BE2C (cell line): ENCODE data around the gene ULK4.
"Not testable (repeated sequence)": the region's sequence is repeated elsewhere in the genome, so short reads cannot be mapped to it uniquely, and the experiment has no call there.

Experiments used
- DNase-seq: peaks from one replicate; pipeline ENCODE4 v3.0.0-alpha.2; 2020
- H3K27me3 ChIP-seq: fragments of 250-450 bp; sonication (Bioruptor Pico); 2 replicates; pipeline ENCODE4 v1.5.1; 2020; ENCODE audit warnings: mild to moderate bottlenecking
- H3K36me3 ChIP-seq: fragments of 250-450 bp; sonication (Bioruptor Pico); 2 replicates; pipeline ENCODE4 v1.5.1; 2020; ENCODE audit warnings: mild to moderate bottlenecking
- H3K4me1 ChIP-seq: fragments of 250-450 bp; sonication (Bioruptor Pico); 2 replicates; pipeline ENCODE4 v1.5.1; 2020
- H3K4me3 ChIP-seq: 2 replicates; pipeline ENCODE4 v1.5.1; 2011; ENCODE audit warnings: low read depth, low read length
- H3K9me3 ChIP-seq: fragments of 250-450 bp; sonication (Bioruptor Pico); 2 replicates; pipeline ENCODE4 v1.5.1; 2020
- CTCF ChIP-seq: IDR thresholded peaks from 2 replicates; pipeline ENCODE4 v1.5.1; 2012; ENCODE audit warnings: mild to moderate bottlenecking, low read depth, low read length

ULK4 gene

GRCh38 chr3:41701191-41701698, 260.7 kb downstream of the ULK4 start:
- no peak overlapping the region for H3K4me3 ChIP-seq
- no peaks in the 10 kb centered on the region for H3K9me3 ChIP-seq
- no peak for DNase-seq
- H3K27me3 ChIP-seq, result no peaks in the 10 kb centered on the region
- no peaks in the 10 kb centered on the region for H3K36me3 ChIP-seq
- no peaks in the 10 kb centered on the region for H3K4me1 ChIP-seq
- no peak for TF ChIP-seq CTCF

GRCh38 chr3:41700155-41700554, 261.7 kb downstream of the ULK4 start:
- DNase-seq, result no peak
- Histone ChIP-seq H3K4me1 (no peaks in the 10 kb centered on the region), H3K36me3 (no peaks in the 10 kb centered on the region), H3K4me3 (no peak overlapping the region), H3K9me3 (no peaks in the 10 kb centered on the region), H3K27me3 (no peaks in the 10 kb centered on the region)
- TF ChIP-seq CTCF, result no peak

GRCh38 chr3:41698898-41699297, 263.0 kb downstream of the ULK4 start:
- no peak overlapping the region for H3K4me3 ChIP-seq
- DNase-seq, result no peak
- H3K27me3 ChIP-seq, result no peaks in the 10 kb centered on the region
- TF ChIP-seq CTCF, result no peak
- H3K4me1 ChIP-seq, result no peaks in the 10 kb centered on the region
- no peaks in the 10 kb centered on the region for H3K9me3 ChIP-seq
- no peaks in the 10 kb centered on the region for H3K36me3 ChIP-seq

- DNase-seq, result no peak
- Histone ChIP-seq H3K4me3 (no peak overlapping the region), H3K4me1 (no peaks in the 10 kb centered on the region), H3K27me3 (no peaks in the 10 kb centered on the region), H3K36me3 (no peaks in the 10 kb centered on the region), H3K9me3 (no peaks in the 10 kb centered on the region)
- no peak for TF ChIP-seq CTCF
These were observed 264.2 kb downstream of the ULK4 start for GRCh38 chr3:41697702-41698101.

- DNase-seq, result peak; percentile 22
- H3K4me3 ChIP-seq, result not testable (repeated sequence)
These were observed 266.1 kb downstream of the ULK4 start for GRCh38 chr3:41695806-41696205.

GRCh38 chr3:41693799-41694198, 268.1 kb downstream of the ULK4 start:
- no peak for TF ChIP-seq CTCF

More at GRCh38 chr3:41695806-41696205, 266.1 kb downstream of the ULK4 start:
- not testable (repeated sequence) for H3K9me3 ChIP-seq, H3K4me1 ChIP-seq, H3K27me3 ChIP-seq, H3K36me3 ChIP-seq

More at GRCh38 chr3:41693799-41694198, 268.1 kb downstream of the ULK4 start:
- H3K4me1 ChIP-seq, result no peaks in the 10 kb centered on the region
- H3K9me3 ChIP-seq, result no peaks in the 10 kb centered on the region
- DNase-seq, result no peak
- no peaks in the 10 kb centered on the region for H3K27me3 ChIP-seq
- H3K4me3 ChIP-seq, result no peak overlapping the region
- H3K36me3 ChIP-seq, result no peaks in the 10 kb centered on the region
